Panc1 (cell line): ENCODE data around the gene FRMD4A. TPM values are rescaled to one million over a fixed set of nuclear protein-coding genes. Genes with fewer than 3 reads are reported as not detected.

Experiments used
- ATAC-seq: fragments of 200-7000 bp; cut with Tn5 transposase; 2 replicates; pipeline ENCODE4 v1.9.1; 2020; ENCODE audit warnings: mild to moderate bottlenecking, moderate library complexity
- BruUV-seq: library from RNA; stranded (reverse); fragments of 400-500 nt; replicated peaks from 2 replicates; lab custom pipeline; 2021; lab: Mats Ljungman, UMichigan
- CTCF ChIA-PET: fragments of 300-600 bp; sonication (Branson Sonifier 250); formaldehyde crosslinking; loops from one replicate; lab custom pipeline; 2022; ENCODE audit warnings: antibody characterized with exemption; lab: Charles Lee
- POLR2A ChIA-PET: fragments of 300-600 bp; sonication (Branson Sonifier 250); formaldehyde crosslinking; loops from one replicate; lab custom pipeline; 2022; ENCODE audit warnings: antibody characterized with exemption; lab: Charles Lee
- DNase-seq: peaks from one replicate; pipeline ENCODE4 v3.0.0-alpha.2; 2010; ENCODE audit warnings: low read depth, low spot score
- H3K27ac ChIP-seq: 2 replicates; pipeline ENCODE4 v1.5.1; 2011; ENCODE audit warnings: mild to moderate bottlenecking, low read length, inconsistent platforms
- H3K27me3 ChIP-seq: fragments of 200-500 bp; sonication (Bioruptor generic); 2 replicates; pipeline ENCODE4 v1.6.0; 2014; ENCODE audit warnings: low read length, inconsistent platforms; ENCODE audit not compliant: control insufficient read depth, insufficient read depth
- H3K36me3 ChIP-seq: fragments of 200-500 bp; sonication (Bioruptor generic); 2 replicates; pipeline ENCODE4 v1.5.1; 2014; ENCODE audit warnings: inconsistent platforms, mild to moderate bottlenecking, low read length, moderate library complexity; ENCODE audit not compliant: control insufficient read depth, insufficient read depth
- H3K4me1 ChIP-seq: 2 replicates; pipeline ENCODE4 v1.5.1; 2011; ENCODE audit warnings: inconsistent platforms, mild to moderate bottlenecking, low read length, moderate library complexity; ENCODE audit not compliant: control insufficient read depth, insufficient read depth
- H3K4me3 ChIP-seq, 2 experiments: 2 replicates each; pipeline ENCODE4 v1.5.1; 2011 to 2012; ENCODE audit warnings: low read depth in 2 of 2, low read length in 2 of 2, mild to moderate bottlenecking in 2 of 2, inconsistent platforms in 1 of 2, moderate library complexity in 1 of 2
- H3K9me3 ChIP-seq: fragments of 200-500 bp; sonication (Bioruptor generic); 2 replicates; pipeline ENCODE4 v1.5.1; 2014; ENCODE audit warnings: low read depth, mild to moderate bottlenecking, inconsistent platforms, low read length, moderate library complexity; ENCODE audit not compliant: control insufficient read depth, insufficient read depth
- POLR2AphosphoS5 ChIP-seq: IDR thresholded peaks from 2 replicates; pipeline ENCODE4 v1.6.1; 2012; ENCODE audit warnings: mild to moderate bottlenecking, low read depth, low read length, moderate library complexity
- REST ChIP-seq, 2 experiments: IDR thresholded peaks; 2 replicates each; pipeline ENCODE4 v1.6.1; 2011 to 2012; ENCODE audit warnings: low read depth in 2 of 2, control low read depth in 1 of 2, low read length in 1 of 2, mild to moderate bottlenecking in 1 of 2, moderate library complexity in 1 of 2; ENCODE audit not compliant: insufficient read depth in 1 of 2
- SIN3A ChIP-seq: IDR thresholded peaks from 2 replicates; pipeline ENCODE4 v1.6.1; 2012; ENCODE audit warnings: low read depth, mild to moderate bottlenecking, low read length, moderate library complexity, borderline replicate concordance; ENCODE audit not compliant: insufficient read depth
- TCF7L2 ChIP-seq: IDR thresholded peaks from 2 replicates; pipeline ENCODE4 v1.6.1; 2011; ENCODE audit warnings: mild to moderate bottlenecking, low read depth, low read length, inconsistent platforms
- in situ Hi-C: cut with HindIII; loops from 2 replicates; pipeline ENCODE4 v1.10.0; 2016; ENCODE audit warnings: low sequenced_read_pairs, low pct_unique_long_range_greater_than_20kb
- intact Hi-C: fragments of 100-400 bp; cut with micrococcal nuclease; formaldehyde crosslinking; loops from one replicate; pipeline ENCODE4 v1.10.0; 2022; ENCODE audit not compliant: unreplicated experiment
- total RNA-seq: library from RNA; stranded (reverse); gene quantifications from one replicate; pipeline ENCODE4 v1.2.1, GENCODE V29; 2021; ENCODE audit not compliant: unreplicated experiment
- TF ChIP-seq, protein P1 (sequence below): fragments of 450-650 bp; IDR thresholded peaks from 2 replicates; pipeline ENCODE4 v1.5.1; 2017; ENCODE audit warnings: mild to moderate bottlenecking

The FRMD4A gene
- total RNA-seq, 1 experiment from 2014 or later: 7.1 TPM

DNA sequence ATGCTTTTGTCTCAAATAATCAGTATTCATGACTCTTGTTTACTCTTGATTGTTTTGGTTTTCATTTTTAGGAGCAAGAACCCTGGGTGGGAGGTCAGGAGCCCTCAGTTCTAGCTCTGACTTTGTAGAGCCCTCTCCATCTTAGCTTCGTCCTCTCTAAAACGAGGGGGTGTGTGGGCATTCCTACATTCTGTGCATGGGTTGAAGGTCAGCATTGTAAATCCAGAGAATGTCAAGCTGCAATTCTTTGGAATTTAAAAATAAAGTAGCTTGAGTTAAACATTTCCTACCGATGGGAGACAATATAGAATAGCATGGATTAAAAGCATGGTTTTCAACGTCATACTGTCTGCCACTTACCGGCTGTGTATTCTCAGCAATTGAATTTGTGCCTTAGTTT lies 615.6 kb downstream of the FRMD4A start:
- in situ Hi-C loops (no loop called here), intact Hi-C loops (no loop called here)
- H3K27me3 ChIP-seq: no peaks in the 10 kb centered on the region
- no TSS peak for BruUV-seq
- DNase-seq (no peak), ATAC-seq (no peak)
- no peak overlapping the region for H3K27ac ChIP-seq
- TF ChIP-seq POLR2AphosphoS5 (no peak), SIN3A (no peak), REST (IDR thresholded peaks at IDR 0.05; ENCODE audit: insufficient read depth in 1 of 2, low read depth in 2 of 2, low read length in 1 of 2) (no peak), TCF7L2 (no peak)
- TF ChIP-seq, protein P1, sequence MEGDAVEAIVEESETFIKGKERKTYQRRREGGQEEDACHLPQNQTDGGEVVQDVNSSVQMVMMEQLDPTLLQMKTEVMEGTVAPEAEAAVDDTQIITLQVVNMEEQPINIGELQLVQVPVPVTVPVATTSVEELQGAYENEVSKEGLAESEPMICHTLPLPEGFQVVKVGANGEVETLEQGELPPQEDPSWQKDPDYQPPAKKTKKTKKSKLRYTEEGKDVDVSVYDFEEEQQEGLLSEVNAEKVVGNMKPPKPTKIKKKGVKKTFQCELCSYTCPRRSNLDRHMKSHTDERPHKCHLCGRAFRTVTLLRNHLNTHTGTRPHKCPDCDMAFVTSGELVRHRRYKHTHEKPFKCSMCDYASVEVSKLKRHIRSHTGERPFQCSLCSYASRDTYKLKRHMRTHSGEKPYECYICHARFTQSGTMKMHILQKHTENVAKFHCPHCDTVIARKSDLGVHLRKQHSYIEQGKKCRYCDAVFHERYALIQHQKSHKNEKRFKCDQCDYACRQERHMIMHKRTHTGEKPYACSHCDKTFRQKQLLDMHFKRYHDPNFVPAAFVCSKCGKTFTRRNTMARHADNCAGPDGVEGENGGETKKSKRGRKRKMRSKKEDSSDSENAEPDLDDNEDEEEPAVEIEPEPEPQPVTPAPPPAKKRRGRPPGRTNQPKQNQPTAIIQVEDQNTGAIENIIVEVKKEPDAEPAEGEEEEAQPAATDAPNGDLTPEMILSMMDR: no peak
- peaks cover 7% of the 10 kb centered on the region; the same call in 1 of the 2 replicates for H3K4me1 ChIP-seq
- no peak overlapping the region for H3K4me3 ChIP-seq
- ChIA-PET POLR2A (no interaction called here), CTCF (no interaction called here)
- H3K9me3 ChIP-seq: no peaks in the 10 kb centered on the region
- H3K36me3 ChIP-seq: no peaks in the 10 kb centered on the region

DNA sequence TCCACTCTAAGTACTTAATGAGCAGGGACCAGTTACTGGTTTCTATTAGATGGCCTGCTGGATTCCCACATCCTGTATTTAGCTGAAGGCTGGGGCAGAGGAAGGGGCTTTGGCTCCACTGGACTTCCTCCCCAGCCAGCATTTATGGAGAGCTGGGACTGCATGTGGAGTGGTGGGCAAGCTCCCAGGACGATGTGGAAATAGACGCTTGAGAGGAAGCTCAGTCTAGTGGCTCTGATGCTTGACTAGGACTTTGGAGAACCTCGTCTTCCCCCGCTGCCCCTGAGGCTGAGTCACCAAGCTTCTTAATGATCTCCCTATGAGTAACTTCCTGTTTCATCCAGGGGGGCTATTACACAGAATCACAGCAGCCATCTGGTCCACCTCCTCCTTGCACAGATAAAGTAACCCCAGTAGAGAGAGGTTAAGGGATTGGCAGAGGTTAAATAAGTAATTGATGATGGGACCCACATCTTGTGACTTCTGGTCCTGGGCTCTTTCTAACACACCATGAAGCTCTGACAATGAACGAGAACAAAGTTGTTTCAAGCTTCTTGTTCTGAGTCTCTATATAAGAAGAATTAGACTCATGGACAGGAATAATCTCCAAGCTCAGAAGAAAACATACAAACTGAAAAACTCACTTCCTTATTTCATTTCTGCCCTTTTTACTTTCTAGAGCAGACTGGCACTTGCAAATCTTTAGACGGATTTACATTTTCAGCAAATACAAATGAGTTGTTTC lies 617.7 kb downstream of the FRMD4A start:
- H3K4me1 ChIP-seq: peaks cover 12% of the 10 kb centered on the region
- intact Hi-C loops (no loop called here), in situ Hi-C loops (no loop called here)
- ChIA-PET CTCF (interaction anchor here (1.1 kb wide), 1 partner anchor 70 kb away, joined by 3 read pairs; no protein-coding TSS in a partner anchor), POLR2A (interaction anchor here (0.5 kb wide), 1 partner anchor 31 kb away, joined by 3 read pairs; no protein-coding TSS in a partner anchor)
- ATAC-seq (peak; percentile 84), DNase-seq (peak; percentile 38)
- no peak for TF ChIP-seq SIN3A
- TF ChIP-seq POLR2AphosphoS5: no peak
- no peak for TF ChIP-seq REST (IDR thresholded peaks at IDR 0.05; ENCODE audit: insufficient read depth in 1 of 2, low read depth in 2 of 2, low read length in 1 of 2)
- no peak for TF ChIP-seq TCF7L2
- TF ChIP-seq, protein P1: no peak
- H3K27me3 ChIP-seq: no peaks in the 10 kb centered on the region
- H3K9me3 ChIP-seq: no peaks in the 10 kb centered on the region
- BruUV-seq: no TSS peak
- H3K27ac ChIP-seq: peak overlapping the region; percentile 44
- H3K36me3 ChIP-seq: no peaks in the 10 kb centered on the region
- no peak overlapping the region for H3K4me3 ChIP-seq
